Upper lobe of left lung (tissue), 4 donors: ENCODE measurements around the gene DRAXIN.

Experiments
- EP300 ChIP-seq, 4 donors: sonication (generic); formaldehyde crosslinking; IDR thresholded peaks; one replicate each; pipeline ENCODE4 v1.5.1; 2017; ENCODE audit warnings: antibody characterized with exemption in 4 of 4, control low read depth in 2 of 4
- POLR2A ChIP-seq, 4 donors: fragments of 450-650 bp; IDR thresholded peaks; one replicate each; pipeline ENCODE4 v1.5.1; 2016 to 2017; ENCODE audit warnings: antibody characterized with exemption in 4 of 4, mild to moderate bottlenecking in 2 of 4
- TF ChIP-seq, protein P1 (sequence below), 6 experiments: fragments of 450-650 bp in 4 of 6; fragments of 200-600 bp in 2 of 6; sonication (generic) in 2 of 6; IDR thresholded peaks; one replicate each; pipeline ENCODE4 v1.5.1; 2016 to 2019; ENCODE audit warnings: antibody characterized with exemption in 6 of 6

DNA sequence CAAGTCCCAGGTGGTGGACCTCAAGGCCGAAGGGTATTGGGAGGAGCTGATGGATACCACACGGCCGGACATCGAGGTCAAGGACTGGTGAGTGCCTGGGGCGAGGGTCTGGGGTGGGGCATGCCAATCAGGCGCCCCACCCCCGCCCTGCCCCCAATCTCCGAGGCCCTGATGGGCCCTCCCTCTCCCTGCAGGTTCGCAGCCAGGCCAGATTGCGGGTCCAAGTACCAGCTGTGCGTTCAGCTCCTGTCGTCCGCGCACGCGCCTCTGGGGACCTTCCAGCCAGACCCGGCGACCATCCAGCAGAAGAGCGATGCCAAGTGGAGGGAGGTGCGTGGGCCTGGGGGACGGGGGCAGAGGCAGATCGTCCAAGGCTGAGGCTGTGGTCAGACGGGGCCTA is 33.0 kb upstream of the DRAXIN start:
- TF ChIP-seq, protein P1, sequence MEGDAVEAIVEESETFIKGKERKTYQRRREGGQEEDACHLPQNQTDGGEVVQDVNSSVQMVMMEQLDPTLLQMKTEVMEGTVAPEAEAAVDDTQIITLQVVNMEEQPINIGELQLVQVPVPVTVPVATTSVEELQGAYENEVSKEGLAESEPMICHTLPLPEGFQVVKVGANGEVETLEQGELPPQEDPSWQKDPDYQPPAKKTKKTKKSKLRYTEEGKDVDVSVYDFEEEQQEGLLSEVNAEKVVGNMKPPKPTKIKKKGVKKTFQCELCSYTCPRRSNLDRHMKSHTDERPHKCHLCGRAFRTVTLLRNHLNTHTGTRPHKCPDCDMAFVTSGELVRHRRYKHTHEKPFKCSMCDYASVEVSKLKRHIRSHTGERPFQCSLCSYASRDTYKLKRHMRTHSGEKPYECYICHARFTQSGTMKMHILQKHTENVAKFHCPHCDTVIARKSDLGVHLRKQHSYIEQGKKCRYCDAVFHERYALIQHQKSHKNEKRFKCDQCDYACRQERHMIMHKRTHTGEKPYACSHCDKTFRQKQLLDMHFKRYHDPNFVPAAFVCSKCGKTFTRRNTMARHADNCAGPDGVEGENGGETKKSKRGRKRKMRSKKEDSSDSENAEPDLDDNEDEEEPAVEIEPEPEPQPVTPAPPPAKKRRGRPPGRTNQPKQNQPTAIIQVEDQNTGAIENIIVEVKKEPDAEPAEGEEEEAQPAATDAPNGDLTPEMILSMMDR (IDR thresholded peaks at IDR 0.05), result no peak
- TF ChIP-seq EP300 (IDR thresholded peaks at IDR 0.05) (no peak), POLR2A (IDR thresholded peaks at IDR 0.05) (no peak)
